CD14-positive monocyte (primary cell): ENCODE results near the gene RELB. TPM values are rescaled to one million over a fixed set of nuclear protein-coding genes. Genes with fewer than 3 reads are reported as not detected.

Experiments used
- DNase-seq, 3 donors: peaks; one replicate each; pipeline ENCODE4 v3.0.0-alpha.2; 2011 to 2022
- H2AFZ ChIP-seq: 2 replicates; pipeline ENCODE4 v1.6.0; 2012; ENCODE audit warnings: mild to moderate bottlenecking, low read depth, low read length, inconsistent platforms; ENCODE audit not compliant: insufficient read depth, poor library complexity, severe bottlenecking
- H3K27ac ChIP-seq, 2 donors: 1 replicate in 1 of 2; 2 replicates in 1 of 2; pipeline ENCODE4 v1.5.1; 2012 to 2013; ENCODE audit warnings: low read length in 2 of 2, control low read depth in 1 of 2, inconsistent platforms in 1 of 2, low read depth in 1 of 2, mild to moderate bottlenecking in 1 of 2
- H3K27me3 ChIP-seq, 2 donors: one replicate each; pipeline versions ENCODE4 v1.6.0 to v1.6.1; 2011 to 2013; ENCODE audit warnings: low read length in 2 of 2; ENCODE audit not compliant: control insufficient read depth in 2 of 2, insufficient read depth in 2 of 2
- H3K36me3 ChIP-seq, 2 donors: replicated peaks in 1 of 2; 1 replicate in 1 of 2; 2 replicates in 1 of 2; pipeline versions ENCODE4 v1.5.1 to v1.6.1; 2012 to 2013; ENCODE audit warnings: low read length in 2 of 2, control low read depth in 1 of 2, inconsistent platforms in 1 of 2, mild to moderate bottlenecking in 1 of 2; ENCODE audit not compliant: insufficient read depth in 2 of 2, control insufficient read depth in 1 of 2
- H3K4me1 ChIP-seq, 2 donors: 1 replicate in 1 of 2; 2 replicates in 1 of 2; pipeline versions ENCODE4 v1.5.1 to v1.6.1; 2012 to 2013; ENCODE audit warnings: low read length in 2 of 2, control low read depth in 1 of 2, inconsistent platforms in 1 of 2, mild to moderate bottlenecking in 1 of 2, moderate library complexity in 1 of 2; ENCODE audit not compliant: insufficient read depth in 2 of 2, control insufficient read depth in 1 of 2
- H3K4me2 ChIP-seq: replicated peaks from 2 replicates; pipeline ENCODE3; 2012; ENCODE audit warnings: low read length, moderate library complexity, mild to moderate bottlenecking; ENCODE audit not compliant: poor library complexity, severe bottlenecking; ENCODE audit errors: extremely low read depth
- H3K4me3 ChIP-seq, 3 experiments: fragments of 200-600 bp in 1 of 3; sonication (generic) in 1 of 3; replicated peaks in 1 of 3; 1 replicate in 2 of 3; 2 replicates in 1 of 3; pipeline ENCODE4 v1.5.1; 2011 to 2013; ENCODE audit warnings: low read length in 3 of 3, mild to moderate bottlenecking in 3 of 3, control low read depth in 2 of 3, low read depth in 2 of 3, inconsistent platforms in 1 of 3, moderate library complexity in 1 of 3
- H3K79me2 ChIP-seq: 2 replicates; pipeline ENCODE4 v1.6.0; 2012; ENCODE audit warnings: mild to moderate bottlenecking, control low read depth, inconsistent platforms, low read length, moderate library complexity; ENCODE audit not compliant: insufficient read depth
- H3K9ac ChIP-seq: 2 replicates; pipeline ENCODE4 v1.6.0; 2017; ENCODE audit warnings: low read length, mild to moderate bottlenecking; ENCODE audit not compliant: insufficient read depth, poor library complexity, severe bottlenecking
- H3K9me3 ChIP-seq, 2 donors: replicated peaks in 1 of 2; 1 replicate in 1 of 2; 2 replicates in 1 of 2; pipeline versions ENCODE4 v1.5.1 to v1.6.1; 2012 to 2013; ENCODE audit warnings: low read length in 2 of 2, control low read depth in 1 of 2; ENCODE audit not compliant: control insufficient read depth in 1 of 2, insufficient read depth in 1 of 2
- H4K20me1 ChIP-seq: 2 replicates; pipeline ENCODE4 v1.6.0; 2012; ENCODE audit warnings: mild to moderate bottlenecking, low read length, control low read depth, moderate library complexity; ENCODE audit not compliant: insufficient read depth
- H3K27ac Mint-ChIP-seq, 7 donors: one replicate each; pipeline ENCODE4 v1.8.0; 2020; ENCODE audit warnings: mild to moderate bottlenecking in 7 of 7, mixed read lengths in 7 of 7, moderate library complexity in 6 of 7, inconsistent platforms in 2 of 7
- H3K27me3 Mint-ChIP-seq, 3 donors: one replicate each; pipeline ENCODE4 v1.8.0; 2021 to 2022; ENCODE audit warnings: low read depth in 3 of 3, mild to moderate bottlenecking in 3 of 3, mixed read lengths in 3 of 3, moderate library complexity in 3 of 3, inconsistent platforms in 1 of 3
- H3K36me3 Mint-ChIP-seq, 2 donors: one replicate each; pipeline ENCODE4 v1.8.0; 2020; ENCODE audit warnings: mixed read lengths in 2 of 2, inconsistent platforms in 1 of 2, mild to moderate bottlenecking in 1 of 2
- H3K4me1 Mint-ChIP-seq: one replicate; pipeline ENCODE4 v1.8.0; 2020; ENCODE audit warnings: mild to moderate bottlenecking, mixed read lengths
- H3K4me3 Mint-ChIP-seq, 2 donors: one replicate each; pipeline ENCODE4 v1.8.0; 2020; ENCODE audit warnings: mild to moderate bottlenecking in 2 of 2, mixed read lengths in 2 of 2, moderate library complexity in 1 of 2
- H3K9me3 Mint-ChIP-seq, 7 donors: one replicate each; pipeline ENCODE4 v1.8.0; 2020 to 2022; ENCODE audit warnings: mixed read lengths in 7 of 7, mild to moderate bottlenecking in 6 of 7, moderate library complexity in 6 of 7, inconsistent platforms in 2 of 7
- WGBS: methylation state at CpG from one replicate; pipeline ENCODE4 v1.1.5; 2013; ENCODE audit warnings: missing lambda C conversion rate; ENCODE audit not compliant: insufficient coverage; 5-methylcytosine and 5-hydroxymethylcytosine counted together
- intact Hi-C, 2 donors: fragments of 100-400 bp; cut with micrococcal nuclease; formaldehyde crosslinking; loops; one replicate each; pipeline versions ENCODE4 v1.15.0 to v1.15.1; 2023
- polyA plus RNA-seq, 3 donors: library from polyadenylated mRNA; depleted of rRNA in 1 of 3; unstranded in 2 of 3; stranded (reverse) in 1 of 3; fragments of 300-500 nt in 2 of 3; fragments of >200 nt in 1 of 3; fragmentation: Illumina TruSeq in 2 of 3; gene quantifications; 1 replicate in 2 of 3; 2 replicates in 1 of 3; pipeline ENCODE4 v1.2.3, GENCODE V29; 2012 to 2021
- TF ChIP-seq, protein P1 (sequence below): fragments of 200-600 bp; IDR thresholded peaks from one replicate; pipeline ENCODE4 v1.8.0; 2022; ENCODE audit warnings: antibody characterized with exemption, mild to moderate bottlenecking

RELB gene
- polyA plus RNA-seq, 3 donors: 32.3 to 35.0 (median 34.4) TPM

- Histone ChIP-seq H3K4me1 (peaks cover 44 to 59% of the 10 kb centered on the region in 2 donors), H3K4me2 (peak overlapping the region; percentile 98), H3K27ac (peak overlapping the region in 1 of 2 donors; percentile 88), H2AFZ (peak overlapping the region; percentile 98), H3K79me2 (peaks cover 87% of the 10 kb centered on the region), H3K4me3 (peak overlapping the region; percentile 83 to 98 (median 85)), H3K27me3 (no peaks in the 10 kb centered on the region), H3K9me3 (no peaks in the 10 kb centered on the region), H4K20me1 (peaks cover 62% of the 10 kb centered on the region), H3K9ac (peak overlapping the region; percentile 83), H3K36me3 (peaks cover 5 to 10% of the 10 kb centered on the region in 2 donors)
- Mint-ChIP-seq H3K27ac (peak overlapping the region in 2 of 7 donors; percentile 68 to 74), H3K4me3 (peak overlapping the region; percentile 92 to 93), H3K4me1 (peaks cover 43% of the 10 kb centered on the region), H3K36me3 (peaks cover 17 to 18% of the 10 kb centered on the region in 2 donors), H3K9me3 (no peaks in the 10 kb centered on the region), H3K27me3 (peaks cover 0 to 2% (median 0%) of the 10 kb centered on the region in 3 donors)
- no peak for DNase-seq
- intact Hi-C loops: loop anchor here in 1 of 2 donors (5.0 kb wide), 1 partner anchor 99 kb away; the partner anchor contains the start of genes BLOC1S3 and TRAPPC6A
- WGBS: 34% methylated on average over 3 of the region's 10 CpGs
- TF ChIP-seq, protein P1, sequence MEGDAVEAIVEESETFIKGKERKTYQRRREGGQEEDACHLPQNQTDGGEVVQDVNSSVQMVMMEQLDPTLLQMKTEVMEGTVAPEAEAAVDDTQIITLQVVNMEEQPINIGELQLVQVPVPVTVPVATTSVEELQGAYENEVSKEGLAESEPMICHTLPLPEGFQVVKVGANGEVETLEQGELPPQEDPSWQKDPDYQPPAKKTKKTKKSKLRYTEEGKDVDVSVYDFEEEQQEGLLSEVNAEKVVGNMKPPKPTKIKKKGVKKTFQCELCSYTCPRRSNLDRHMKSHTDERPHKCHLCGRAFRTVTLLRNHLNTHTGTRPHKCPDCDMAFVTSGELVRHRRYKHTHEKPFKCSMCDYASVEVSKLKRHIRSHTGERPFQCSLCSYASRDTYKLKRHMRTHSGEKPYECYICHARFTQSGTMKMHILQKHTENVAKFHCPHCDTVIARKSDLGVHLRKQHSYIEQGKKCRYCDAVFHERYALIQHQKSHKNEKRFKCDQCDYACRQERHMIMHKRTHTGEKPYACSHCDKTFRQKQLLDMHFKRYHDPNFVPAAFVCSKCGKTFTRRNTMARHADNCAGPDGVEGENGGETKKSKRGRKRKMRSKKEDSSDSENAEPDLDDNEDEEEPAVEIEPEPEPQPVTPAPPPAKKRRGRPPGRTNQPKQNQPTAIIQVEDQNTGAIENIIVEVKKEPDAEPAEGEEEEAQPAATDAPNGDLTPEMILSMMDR: no peak
These were observed 77.3 kb downstream of the RELB start for GRCh38 chr19:45078390-45079062.

- H3K79me2 ChIP-seq: peaks cover 83% of the 10 kb centered on the region
- H3K9ac ChIP-seq: peak within 1 kb of the TSS; percentile 83
- peak within 1 kb of the TSS; percentile 98 for H2AFZ ChIP-seq
- H3K4me3 ChIP-seq: peak within 1 kb of the TSS; percentile 83 to 98 (median 85)
- peaks cover 5 to 10% of the 10 kb centered on the region in 2 donors for H3K36me3 ChIP-seq
- H4K20me1 ChIP-seq: peaks cover 59% of the 10 kb centered on the region
- intact Hi-C loops: loop anchor here in 1 of 2 donors (5.0 kb wide), 1 partner anchor 98 kb away; the partner anchor contains the start of genes BLOC1S3 and TRAPPC6A
- under 1% methylated on average over 45 of the region's 61 CpGs for WGBS
- no peaks in the 10 kb centered on the region for H3K9me3 ChIP-seq
- H3K4me1 Mint-ChIP-seq: peaks cover 40% of the 10 kb centered on the region
- peak within 1 kb of the TSS; percentile 98 for H3K4me2 ChIP-seq
- H3K9me3 Mint-ChIP-seq: no peaks in the 10 kb centered on the region
- H3K27me3 Mint-ChIP-seq: peaks cover 0 to 2% (median 0%) of the 10 kb centered on the region in 3 donors
- H3K27ac Mint-ChIP-seq: peak within 1 kb of the TSS; percentile 81 to 95 (median 87)
- TF ChIP-seq, protein P1: no peak
- peaks cover 17 to 21% of the 10 kb centered on the region in 2 donors for H3K36me3 Mint-ChIP-seq
- no peaks in the 10 kb centered on the region for H3K27me3 ChIP-seq
- H3K4me1 ChIP-seq: peaks cover 38 to 55% of the 10 kb centered on the region in 2 donors
- peak within 1 kb of the TSS; percentile 12 to 88 for H3K27ac ChIP-seq
- DNase-seq: peak; percentile 54 to 66 (median 57)
- peak within 1 kb of the TSS; percentile 92 to 93 for H3K4me3 Mint-ChIP-seq
These were observed 78.0 kb downstream of the RELB start, which contains the start of gene GEMIN7 for GRCh38 chr19:45079063-45079910. GEMIN7 (plus strand) TSS chr19:45079260; CDS start chr19:45090115, 10,855 bp downstream.
